Measurements from ENCODE around the gene PTOV1. TPM values are rescaled to one million over a fixed set of nuclear protein-coding genes. Genes with fewer than 3 reads are reported as not detected.

The PTOV1 gene
- total RNA-seq, 4 donors from 2014 or later = 88.3 to 148 (median 98.9) TPM

- peaks cover 35 to 49% of the 10 kb centered on the region in 2 donors for H3K36me3 ChIP-seq
- no peak overlapping the region for H3K4me3 ChIP-seq (replicated peaks in 1 of 3)
- H3K27ac ChIP-seq = no peak overlapping the region
- no peak for DNase-seq
- H3K4me1 ChIP-seq = peaks cover 15 to 20% of the 10 kb centered on the region in 2 donors
- no peaks in the 10 kb centered on the region for H3K27me3 ChIP-seq
- intact Hi-C loops (cut with DNase I) = loop anchor here (5.0 kb wide), 1 partner anchor 49 kb away; no protein-coding TSS in a partner anchor
- WGBS, 2 donors = 94 to 100% methylated on average over 2 of the region's 18 CpGs
- no peaks in the 10 kb centered on the region for H3K9me3 ChIP-seq
- TF ChIP-seq CTCF (IDR thresholded peaks at IDR 0.05) (no peak), POLR2A (IDR thresholded peaks at IDR 0.05) (no peak)
These were observed 5.6 kb downstream of the PTOV1 start for GRCh38 chr19:49856574-49857021.

- Histone ChIP-seq H3K4me3 (replicated peaks in 1 of 3) (no peak overlapping the region), H3K27ac (no peak overlapping the region), H3K36me3 (peaks cover 35 to 50% of the 10 kb centered on the region in 2 donors), H3K9me3 (no peaks in the 10 kb centered on the region), H3K27me3 (no peaks in the 10 kb centered on the region), H3K4me1 (peaks cover 12 to 14% of the 10 kb centered on the region in 2 donors)
- WGBS, 2 donors = 91 to 93% methylated on average over 19 to 20 of the region's 26 CpGs
- no peak for DNase-seq
- TF ChIP-seq POLR2A (IDR thresholded peaks at IDR 0.05) = no peak
- no peak for TF ChIP-seq CTCF (IDR thresholded peaks at IDR 0.05)
- intact Hi-C loops (cut with DNase I) = loop anchor here (5.0 kb wide), 1 partner anchor 50 kb away; no protein-coding TSS in a partner anchor
These were observed 6.3 kb downstream of the PTOV1 start for GRCh38 chr19:49857061-49857837.

- intact Hi-C loops (cut with DNase I) = loop anchor here (5.0 kb wide), 1 partner anchor 50 kb away; no protein-coding TSS in a partner anchor
- Histone ChIP-seq H3K9me3 (no peaks in the 10 kb centered on the region), H3K4me3 (replicated peaks in 1 of 3) (no peak overlapping the region), H3K36me3 (peaks cover 35 to 50% of the 10 kb centered on the region in 2 donors), H3K27me3 (no peaks in the 10 kb centered on the region), H3K27ac (no peak overlapping the region), H3K4me1 (peaks cover 7 to 9% of the 10 kb centered on the region in 2 donors)
- WGBS, 2 donors = 80 to 92% methylated on average over 1 to 4 of the region's 5 CpGs
- no peak for DNase-seq
- TF ChIP-seq POLR2A (IDR thresholded peaks at IDR 0.05) = no peak
- no peak for TF ChIP-seq CTCF (IDR thresholded peaks at IDR 0.05)
These were observed 6.8 kb downstream of the PTOV1 start for GRCh38 chr19:49857838-49858087.

GRCh38 chr19:49858088-49858985 lies 7.4 kb downstream of the PTOV1 start:
- peak; percentile 75 to 85 for DNase-seq
- H3K36me3 ChIP-seq = peaks cover 35 to 50% of the 10 kb centered on the region in 2 donors
- H3K27ac ChIP-seq = no peak overlapping the region
- intact Hi-C loops (cut with DNase I) = loop anchor here (5.0 kb wide), 1 partner anchor 51 kb away; no protein-coding TSS in a partner anchor
- no peaks in the 10 kb centered on the region for H3K27me3 ChIP-seq
- H3K9me3 ChIP-seq = no peaks in the 10 kb centered on the region
- no peak for TF ChIP-seq CTCF (IDR thresholded peaks at IDR 0.05)
- no peak for TF ChIP-seq POLR2A (IDR thresholded peaks at IDR 0.05)
- no peak overlapping the region for H3K4me3 ChIP-seq (replicated peaks in 1 of 3)
- H3K4me1 ChIP-seq = peaks cover 5% of the 10 kb centered on the region in 2 donors
- 65 to 75% methylated on average over 17 to 36 of the region's 37 CpGs for WGBS, 2 donors
